Measurements from ENCODE around the gene TRIM45. TPM values are rescaled to one million over a fixed set of nuclear protein-coding genes. Genes with fewer than 3 reads are reported as not detected.

Gene TRIM45
- total RNA-seq, 1 experiment from 2014 or later: 11.7 TPM

GRCh38 chr1:117092594-117092993, 29.0 kb downstream of the TRIM45 start:
- H3K27ac Mint-ChIP-seq: peak overlapping the region; percentile 86 to 96 (median 93)
- no peak overlapping the region for H2BK15ac ChIP-seq (ENCODE audit: low read depth, low read length)
- H2BK12ac ChIP-seq (ENCODE audit: insufficient read length, low read depth, low read length): no peak overlapping the region

More at GRCh38 chr1:117092594-117092993, 29.0 kb downstream of the TRIM45 start:
- Histone ChIP-seq H3K4me2 (ENCODE audit: insufficient read depth, insufficient read length, low read length) (no peak overlapping the region), H3K9me3 (ENCODE audit: control insufficient read depth, low read depth, low read length) (no peaks in the 10 kb centered on the region), H4K8ac (replicated peaks; ENCODE audit: insufficient read length, low read depth, low read length) (no peak overlapping the region), H2BK120ac (ENCODE audit: low read depth, low read length, poor library complexity, severe bottlenecking) (no peak overlapping the region), H3K9ac (ENCODE audit: extremely low read depth, insufficient read length, low read length) (no peak overlapping the region), H3K14ac (ENCODE audit: insufficient read depth, low read length) (peak overlapping the region; percentile 1; the same call in 1 of the 2 replicates), H4K5ac (ENCODE audit: insufficient read length, low read depth, low read length) (no peak overlapping the region), H3K79me1 (ENCODE audit: insufficient read depth, low read depth, low read length, poor library complexity, severe bottlenecking) (no peaks in the 10 kb centered on the region), H3K18ac (ENCODE audit: insufficient read length, low read depth, low read length) (no peak overlapping the region), H4K20me1 (ENCODE audit: control insufficient read depth, insufficient read depth, insufficient read length) (no peaks in the 10 kb centered on the region), H3K56ac (ENCODE audit: insufficient read length, low read depth, low read length) (no peak overlapping the region), H3K23me2 (ENCODE audit: insufficient read length, low read depth, low read length, poor library complexity, severe bottlenecking) (no peaks in the 10 kb centered on the region), H2AFZ (ENCODE audit: low read length) (no peak overlapping the region), H4K91ac (ENCODE audit: insufficient read length, low read depth, low read length) (no peak overlapping the region), H2BK20ac (ENCODE audit: low read depth, low read length, poor library complexity, severe bottlenecking) (no peak overlapping the region), H3K27me3 (ENCODE audit: insufficient read depth, low read length) (no peaks in the 10 kb centered on the region), H3K4me1 (ENCODE audit: insufficient read depth, low read length) (peaks cover 4% of the 10 kb centered on the region; the same call in 1 of the 2 replicates), H3K4ac (ENCODE audit: low read depth, low read length) (no peak overlapping the region), H2AK5ac (ENCODE audit: insufficient read length, low read length) (no peak overlapping the region), H3K23ac (ENCODE audit: insufficient read length, low read depth, low read length) (no peak overlapping the region), H2BK5ac (ENCODE audit: insufficient read length, low read length) (no peak overlapping the region), H3T11ph (ENCODE audit: low read length) (no peak overlapping the region), H3K79me2 (ENCODE audit: insufficient read depth, low read length) (no peaks in the 10 kb centered on the region), H3K27ac (ENCODE audit: insufficient read length, low read depth, low read length) (peak overlapping the region; percentile 41)
- DNase-seq: no peak
- TF ChIP-seq CTCF (conservative IDR thresholded peaks at IDR 0.05): no peak
- H3K9me3 Mint-ChIP-seq: no peaks in the 10 kb centered on the region
- peaks cover 21 to 26% of the 10 kb centered on the region in 2 experiments for H3K4me1 Mint-ChIP-seq
- no peaks in the 10 kb centered on the region for H3K27me3 Mint-ChIP-seq (ENCODE audit: low read depth)
- H3K36me3 Mint-ChIP-seq (ENCODE audit: insufficient read depth in 1 of 3, low read depth in 3 of 3): peaks cover 38 to 91% (median 75%) of the 10 kb centered on the region in 3 experiments; a peak in 6 of 7 replicates
- no CpG with 5 or more reads among the region's 5 CpGs for WGBS (ENCODE audit: extremely low coverage, insufficient read length, low lambda C conversion rate)
- no peak overlapping the region for H3K4me3 Mint-ChIP-seq

Measured in H9 (cell line).